ENCODE results near the gene DCHS1. TPM values are rescaled to one million over a fixed set of nuclear protein-coding genes. Genes with fewer than 3 reads are reported as not detected.

The DCHS1 gene
- total and polyA plus RNA-seq, 10 donors: 1.9 to 58.8 (median 36.3) TPM

DNA sequence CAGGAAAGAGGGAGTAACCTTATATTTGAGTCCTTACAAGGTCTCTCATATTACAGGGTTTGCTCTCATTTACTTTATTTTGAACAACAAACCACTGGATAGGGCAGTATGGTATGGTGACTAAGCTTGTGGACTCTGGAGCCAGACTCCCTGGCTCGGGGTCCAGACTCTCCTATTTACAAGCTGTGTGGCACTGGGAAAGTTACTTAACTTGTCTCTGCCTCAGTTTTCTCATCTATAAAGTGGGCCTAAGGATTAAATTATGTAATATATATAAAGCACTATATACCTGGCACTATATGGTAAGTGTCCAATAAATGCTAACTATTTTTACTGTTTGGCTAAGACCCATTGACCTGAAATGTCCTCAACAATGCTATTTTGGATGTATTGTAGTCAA is 1.7 kb upstream of the DCHS1 start:
- Histone ChIP-seq H3K36me3 (no peaks in the 10 kb centered on the region), H3K4me1 (peaks cover 0 to 39% (median 25%) of the 10 kb centered on the region in 6 donors), H3K4me3 (no peak overlapping the region), H3K9me3 (no peaks in the 10 kb centered on the region), H3K27me3 (replicated peaks in 1 of 7) (peaks cover 0 to 24% (median 0%) of the 10 kb centered on the region in 7 donors), H3K27ac (no peak overlapping the region)
- intact Hi-C loops (cut with DNase I; ENCODE audit: low total_unique reads): no loop called here
- WGBS, 5 donors: 68 to 100% (median 84%) methylated on average over 1 of the region's 1 CpG
- TF ChIP-seq, protein P1, sequence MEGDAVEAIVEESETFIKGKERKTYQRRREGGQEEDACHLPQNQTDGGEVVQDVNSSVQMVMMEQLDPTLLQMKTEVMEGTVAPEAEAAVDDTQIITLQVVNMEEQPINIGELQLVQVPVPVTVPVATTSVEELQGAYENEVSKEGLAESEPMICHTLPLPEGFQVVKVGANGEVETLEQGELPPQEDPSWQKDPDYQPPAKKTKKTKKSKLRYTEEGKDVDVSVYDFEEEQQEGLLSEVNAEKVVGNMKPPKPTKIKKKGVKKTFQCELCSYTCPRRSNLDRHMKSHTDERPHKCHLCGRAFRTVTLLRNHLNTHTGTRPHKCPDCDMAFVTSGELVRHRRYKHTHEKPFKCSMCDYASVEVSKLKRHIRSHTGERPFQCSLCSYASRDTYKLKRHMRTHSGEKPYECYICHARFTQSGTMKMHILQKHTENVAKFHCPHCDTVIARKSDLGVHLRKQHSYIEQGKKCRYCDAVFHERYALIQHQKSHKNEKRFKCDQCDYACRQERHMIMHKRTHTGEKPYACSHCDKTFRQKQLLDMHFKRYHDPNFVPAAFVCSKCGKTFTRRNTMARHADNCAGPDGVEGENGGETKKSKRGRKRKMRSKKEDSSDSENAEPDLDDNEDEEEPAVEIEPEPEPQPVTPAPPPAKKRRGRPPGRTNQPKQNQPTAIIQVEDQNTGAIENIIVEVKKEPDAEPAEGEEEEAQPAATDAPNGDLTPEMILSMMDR (IDR thresholded peaks at IDR 0.05 in 8 of 11, conservative IDR thresholded peaks at IDR 0.05 in 3 of 11): no peak
- TF ChIP-seq POLR2AphosphoS5 (IDR thresholded peaks at IDR 0.05): no peak
- TF ChIP-seq POLR2A (IDR thresholded peaks at IDR 0.05): no peak
- no peak for DNase-seq

DNA sequence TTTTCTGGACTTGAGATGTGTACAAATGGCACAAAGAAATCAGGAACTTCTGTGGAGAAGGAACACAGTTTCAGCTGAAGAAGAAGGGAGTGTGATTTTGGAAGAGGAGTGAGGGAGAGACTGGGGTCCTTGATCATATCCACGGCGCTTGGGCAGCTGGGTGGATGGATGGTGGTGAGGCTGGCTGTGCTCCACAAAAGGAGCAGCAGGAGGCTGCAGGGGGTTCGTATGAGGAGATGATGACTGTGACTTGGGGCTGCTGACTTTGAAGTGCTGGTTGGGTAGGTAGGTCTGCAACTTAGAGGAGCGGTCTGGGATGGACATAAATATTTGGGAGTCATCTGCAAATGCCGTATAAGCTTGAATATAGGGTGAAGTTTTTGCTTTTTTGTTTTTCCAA is 1.3 kb upstream of the DCHS1 start:
- TF ChIP-seq POLR2A (IDR thresholded peaks at IDR 0.05) (no peak), POLR2AphosphoS5 (IDR thresholded peaks at IDR 0.05) (no peak)
- H3K4me1 ChIP-seq: peaks cover 0 to 43% (median 26%) of the 10 kb centered on the region in 6 donors
- H3K4me3 ChIP-seq: no peak overlapping the region
- intact Hi-C loops (cut with DNase I; ENCODE audit: low total_unique reads): no loop called here
- no peaks in the 10 kb centered on the region for H3K9me3 ChIP-seq
- H3K27me3 ChIP-seq (replicated peaks in 1 of 7): peaks cover 0 to 24% (median 0%) of the 10 kb centered on the region in 7 donors
- H3K36me3 ChIP-seq: no peaks in the 10 kb centered on the region
- WGBS, 5 donors: 85 to 96% (median 89%) methylated on average over 5 of the region's 5 CpGs
- no peak for DNase-seq
- H3K27ac ChIP-seq: no peak overlapping the region

DNA sequence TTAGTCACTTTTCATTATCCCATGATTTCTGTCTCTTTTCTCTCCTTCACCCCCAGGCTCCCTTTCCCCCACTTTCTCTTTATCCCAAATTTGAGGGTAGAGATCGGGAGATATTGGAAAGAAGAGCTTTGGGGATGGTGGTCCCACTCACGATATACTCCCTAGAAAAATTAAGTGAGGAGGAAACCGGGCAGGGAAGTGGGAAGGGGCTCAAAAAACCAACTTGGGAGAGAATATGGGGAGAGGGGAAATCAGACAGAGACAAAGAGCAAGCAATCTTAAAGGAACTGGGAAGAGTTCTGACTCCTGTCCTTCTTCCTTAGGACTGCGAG is 941 bp upstream of the DCHS1 start:
- 71 to 89% (median 77%) methylated on average over 4 of the region's 4 CpGs for whole genome bisulfite sequencing, 5 donors
- DNase-seq: no peak
- H3K27me3 ChIP-seq (replicated peaks in 1 of 7): peaks cover 0 to 24% (median 0%) of the 10 kb centered on the region in 7 donors
- no peaks in the 10 kb centered on the region for H3K9me3 ChIP-seq
- H3K36me3 ChIP-seq: no peaks in the 10 kb centered on the region
- intact Hi-C loops (cut with DNase I; ENCODE audit: low total_unique reads): no loop called here
- H3K4me3 ChIP-seq: no peak overlapping the region
- TF ChIP-seq, protein P1 (IDR thresholded peaks at IDR 0.05 in 8 of 11, conservative IDR thresholded peaks at IDR 0.05 in 3 of 11): no peak
- TF ChIP-seq POLR2A (IDR thresholded peaks at IDR 0.05) (no peak), POLR2AphosphoS5 (IDR thresholded peaks at IDR 0.05) (no peak)
- H3K4me1 ChIP-seq: peaks cover 0 to 47% (median 27%) of the 10 kb centered on the region in 6 donors
- H3K27ac ChIP-seq: peak overlapping the region in 2 of 8 donors; percentile 77 to 80

DNA sequence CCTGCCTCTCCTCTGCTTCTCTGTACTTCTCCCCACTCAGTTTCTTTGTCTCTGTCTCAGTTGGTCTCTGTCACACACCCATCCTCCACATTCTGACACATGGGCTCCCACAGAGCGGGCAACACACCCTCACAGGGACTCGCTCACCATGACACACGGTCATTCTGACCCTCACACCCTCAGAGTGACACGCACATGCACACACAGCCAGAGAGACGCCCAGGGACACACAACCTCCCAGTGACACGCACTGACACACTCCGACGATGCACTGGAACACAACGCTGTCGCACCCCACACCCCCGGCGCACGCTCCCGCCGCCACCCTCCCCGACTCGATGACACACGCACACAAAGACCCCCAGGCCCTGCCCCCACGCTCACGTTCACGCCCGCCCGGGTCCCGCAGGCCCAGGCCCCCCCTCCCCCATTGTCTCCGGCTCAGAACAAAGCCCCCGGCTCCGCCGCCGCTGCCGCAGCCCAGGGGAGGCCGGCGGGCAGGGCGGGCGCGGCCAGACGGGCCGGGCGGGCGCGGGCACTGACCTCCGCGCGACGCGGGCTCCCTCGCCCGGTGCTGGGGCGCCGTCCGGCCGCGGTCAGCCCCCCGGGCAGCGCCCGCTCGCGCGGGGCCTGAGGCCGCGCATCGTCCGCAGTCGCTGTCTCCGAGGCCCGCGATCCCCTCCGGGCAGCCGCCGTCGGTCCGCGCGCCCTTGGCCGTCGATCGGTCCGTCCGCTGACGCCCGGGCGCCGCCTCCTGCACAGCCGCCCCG is 404 bp downstream of the DCHS1 start:
- WGBS, 5 donors: 4 to 11% (median 4%) methylated on average over 15 to 84 of the region's 84 CpGs
- no peaks in the 10 kb centered on the region for H3K36me3 ChIP-seq
- peak overlapping the region; percentile 25 to 73 (median 34) for H3K4me3 ChIP-seq
- intact Hi-C loops (cut with DNase I; ENCODE audit: low total_unique reads): no loop called here
- peaks cover 0 to 59% (median 28%) of the 10 kb centered on the region in 6 donors for H3K4me1 ChIP-seq
- DNase-seq: peak; percentile 81
- H3K27me3 ChIP-seq (replicated peaks in 1 of 7): peaks cover 0 to 24% (median 0%) of the 10 kb centered on the region in 7 donors
- H3K9me3 ChIP-seq: no peaks in the 10 kb centered on the region
- H3K27ac ChIP-seq: peak overlapping the region; percentile 51 to 86 (median 71)
- TF ChIP-seq POLR2A (IDR thresholded peaks at IDR 0.05) (no peak), POLR2AphosphoS5 (IDR thresholded peaks at IDR 0.05) (peak in 2 of 3 donors; percentile 45 to 52)
- TF ChIP-seq, protein P1 (IDR thresholded peaks at IDR 0.05 in 8 of 11, conservative IDR thresholded peaks at IDR 0.05 in 3 of 11): no peak

All from spleen (tissue), 11 donors.